ENCODE measurements around the gene ZSCAN23. TPM values are rescaled to one million over a fixed set of nuclear protein-coding genes. Genes with fewer than 3 reads are reported as not detected.

Gene ZSCAN23
- total RNA-seq, 1 experiment from 2014 or later = 2.9 TPM

DNA sequence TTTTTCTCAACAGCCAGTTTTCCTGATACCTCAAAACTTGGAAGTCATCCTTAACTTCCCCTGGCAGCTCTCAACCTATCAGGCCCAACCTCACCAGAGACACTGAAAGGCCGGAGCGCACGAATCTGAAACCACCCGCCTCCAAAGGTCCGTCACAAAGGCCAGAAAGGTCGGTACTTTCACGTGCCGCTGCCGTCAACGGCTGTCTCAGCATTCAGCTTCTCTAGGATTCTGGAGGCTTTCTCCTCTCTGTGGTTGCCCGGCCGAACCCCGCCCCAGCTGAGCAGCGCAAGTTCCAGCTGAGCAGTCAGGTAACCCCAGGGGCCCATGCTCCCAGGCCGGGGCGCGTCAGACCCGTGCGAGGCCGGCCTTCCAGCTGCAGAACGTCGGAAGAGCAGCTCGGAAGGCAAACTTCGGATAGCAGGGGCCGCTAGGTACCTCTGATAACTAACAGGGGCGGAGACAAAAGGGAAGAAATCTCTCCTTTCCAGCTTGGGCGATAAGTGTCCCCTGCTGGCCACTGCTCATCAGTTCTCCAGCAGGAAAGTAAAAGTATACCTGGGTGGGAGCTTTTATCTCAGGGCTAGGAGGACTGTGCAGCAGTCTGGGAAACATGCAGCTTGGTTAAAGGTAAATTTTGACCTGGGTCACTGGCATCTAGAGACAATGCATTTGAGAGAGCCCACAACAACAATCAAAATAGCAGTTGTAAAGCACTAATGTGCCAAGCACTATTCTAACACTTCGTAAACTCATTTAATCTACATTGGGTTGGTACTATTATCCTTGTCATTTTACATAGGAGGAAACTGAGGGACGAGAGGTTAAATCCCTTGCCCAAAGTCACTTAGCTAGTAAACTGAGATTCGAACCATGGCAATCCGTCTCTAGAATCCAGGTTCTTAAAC, 59.8 kb downstream of the ZSCAN23 start:
- H3K56ac ChIP-seq (ENCODE audit: insufficient read length, low read depth, low read length) = no peak overlapping the region
- no peak overlapping the region for H3T11ph ChIP-seq (ENCODE audit: low read length)
- Mint-ChIP-seq H3K9me3 (no peaks in the 10 kb centered on the region; a peak in 1 of 5 replicates), H3K27me3 (ENCODE audit: low read depth) (no peaks in the 10 kb centered on the region), H3K4me3 (peak overlapping the region; percentile 74 to 83), H3K27ac (peak overlapping the region; percentile 94 to 99 (median 97); a peak in 6 of 7 replicates), H3K36me3 (ENCODE audit: insufficient read depth in 1 of 3, low read depth in 3 of 3) (peaks cover 21 to 60% (median 49%) of the 10 kb centered on the region in 3 experiments; a peak in 6 of 7 replicates), H3K4me1 (peaks cover 11 to 17% of the 10 kb centered on the region in 2 experiments)
- peak overlapping the region; percentile 80 for H3K4me2 ChIP-seq (ENCODE audit: insufficient read depth, insufficient read length, low read length)
- DNase-seq = peak; percentile 96
- H2BK120ac ChIP-seq (ENCODE audit: low read depth, low read length, poor library complexity, severe bottlenecking) = no peak overlapping the region
- H3K4me1 ChIP-seq (ENCODE audit: insufficient read depth, low read length) = no peaks in the 10 kb centered on the region
- peak overlapping the region; percentile 63 for H3K9ac ChIP-seq (ENCODE audit: extremely low read depth, insufficient read length, low read length)
- H3K23me2 ChIP-seq (ENCODE audit: insufficient read length, low read depth, low read length, poor library complexity, severe bottlenecking) = peaks cover 5% of the 10 kb centered on the region
- WGBS (ENCODE audit: extremely low coverage, insufficient read length, low lambda C conversion rate) = no CpG with 5 or more reads among the region's 31 CpGs
- H2BK20ac ChIP-seq (ENCODE audit: low read depth, low read length, poor library complexity, severe bottlenecking) = no peak overlapping the region
- no peak overlapping the region for H3K4ac ChIP-seq (ENCODE audit: low read depth, low read length)
- no peak overlapping the region for H3K27ac ChIP-seq (ENCODE audit: insufficient read length, low read depth, low read length)
- H3K18ac ChIP-seq (ENCODE audit: insufficient read length, low read depth, low read length) = no peak overlapping the region
- H2AK5ac ChIP-seq (ENCODE audit: insufficient read length, low read length) = no peak overlapping the region
- H2BK15ac ChIP-seq (ENCODE audit: low read depth, low read length) = no peak overlapping the region
- no peak overlapping the region for H2BK12ac ChIP-seq (ENCODE audit: insufficient read length, low read depth, low read length)
- H4K5ac ChIP-seq (ENCODE audit: insufficient read length, low read depth, low read length) = no peak overlapping the region
- H3K79me1 ChIP-seq (ENCODE audit: insufficient read depth, low read depth, low read length, poor library complexity, severe bottlenecking) = no peaks in the 10 kb centered on the region
- TF ChIP-seq, protein P1, sequence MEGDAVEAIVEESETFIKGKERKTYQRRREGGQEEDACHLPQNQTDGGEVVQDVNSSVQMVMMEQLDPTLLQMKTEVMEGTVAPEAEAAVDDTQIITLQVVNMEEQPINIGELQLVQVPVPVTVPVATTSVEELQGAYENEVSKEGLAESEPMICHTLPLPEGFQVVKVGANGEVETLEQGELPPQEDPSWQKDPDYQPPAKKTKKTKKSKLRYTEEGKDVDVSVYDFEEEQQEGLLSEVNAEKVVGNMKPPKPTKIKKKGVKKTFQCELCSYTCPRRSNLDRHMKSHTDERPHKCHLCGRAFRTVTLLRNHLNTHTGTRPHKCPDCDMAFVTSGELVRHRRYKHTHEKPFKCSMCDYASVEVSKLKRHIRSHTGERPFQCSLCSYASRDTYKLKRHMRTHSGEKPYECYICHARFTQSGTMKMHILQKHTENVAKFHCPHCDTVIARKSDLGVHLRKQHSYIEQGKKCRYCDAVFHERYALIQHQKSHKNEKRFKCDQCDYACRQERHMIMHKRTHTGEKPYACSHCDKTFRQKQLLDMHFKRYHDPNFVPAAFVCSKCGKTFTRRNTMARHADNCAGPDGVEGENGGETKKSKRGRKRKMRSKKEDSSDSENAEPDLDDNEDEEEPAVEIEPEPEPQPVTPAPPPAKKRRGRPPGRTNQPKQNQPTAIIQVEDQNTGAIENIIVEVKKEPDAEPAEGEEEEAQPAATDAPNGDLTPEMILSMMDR (conservative IDR thresholded peaks at IDR 0.05) = peak; percentile 69
- H3K27me3 ChIP-seq (ENCODE audit: insufficient read depth, low read length) = no peaks in the 10 kb centered on the region
- no peak overlapping the region for H4K8ac ChIP-seq (replicated peaks; ENCODE audit: insufficient read length, low read depth, low read length)
- H2BK5ac ChIP-seq (ENCODE audit: insufficient read length, low read length) = no peak overlapping the region
- no peak overlapping the region for H4K91ac ChIP-seq (ENCODE audit: insufficient read length, low read depth, low read length)
- no peak overlapping the region for H2AFZ ChIP-seq (ENCODE audit: low read length)
- H3K79me2 ChIP-seq (ENCODE audit: insufficient read depth, low read length) = no peaks in the 10 kb centered on the region
- H3K9me3 ChIP-seq (ENCODE audit: control insufficient read depth, low read depth, low read length) = no peaks in the 10 kb centered on the region
- H3K23ac ChIP-seq (ENCODE audit: insufficient read length, low read depth, low read length) = no peak overlapping the region
- H3K14ac ChIP-seq (ENCODE audit: insufficient read depth, low read length) = peak overlapping the region; percentile 69; the same call in 1 of the 2 replicates
- no peaks in the 10 kb centered on the region for H4K20me1 ChIP-seq (ENCODE audit: control insufficient read depth, insufficient read depth, insufficient read length)

Other genes with a start within 250 kb of the ZSCAN23 start
- gene ZSCAN9, start 218.2 kb downstream of the ZSCAN23 start, total RNA-seq (2021) = 11.5 and 12.7 TPM in 2 replicates
- 8.2 and 8.8 TPM in 2 replicates for gene ZKSCAN4, start 191.2 kb downstream of the ZSCAN23 start, total RNA-seq (2021)
- 0.13 TPM in 1 of 2 replicates, not detected in the other for gene NKAPL, start 184.2 kb downstream of the ZSCAN23 start, total RNA-seq (2021)
- gene ZSCAN26, start 176.3 kb downstream of the ZSCAN23 start, total RNA-seq (2021) = 9.0 TPM in 2 replicates
- 8.1 and 10.1 TPM in 2 replicates for gene PGBD1, start 161.9 kb downstream of the ZSCAN23 start, total RNA-seq (2021)
- gene ZSCAN31, start 107.3 kb downstream of the ZSCAN23 start, total RNA-seq (2021) = 3.6 and 7.1 TPM in 2 replicates
- gene ZKSCAN3, start 93.5 kb downstream of the ZSCAN23 start, total RNA-seq (2021) = 7.3 and 8.7 TPM in 2 replicates
- 12.6 and 12.7 TPM in 2 replicates for gene ZSCAN12, start 43.7 kb downstream of the ZSCAN23 start, total RNA-seq (2021)
- gene GPX6, start 72.3 kb upstream of the ZSCAN23 start, total RNA-seq (2021) = not detected in 2 replicates
- gene GPX5, start 82.4 kb upstream of the ZSCAN23 start, total RNA-seq (2021) = not detected in 2 replicates

All from H9 (cell line).